Right lung (tissue), 5 donors: ENCODE data around the gene TTC12. TPM values are rescaled to one million over a fixed set of nuclear protein-coding genes. Genes with fewer than 3 reads are reported as not detected.
A peak's percentile ranks its signal among the peaks of the same experiment; 100 is the strongest.

Experiments
- DNase-seq, 2 donors: peaks; one replicate each; pipeline ENCODE4 v3.0.0-alpha.2; 2013
- polyA plus RNA-seq, 5 donors: library from polyadenylated mRNA; unstranded; fragments of 120-200 nt; gene quantifications; one replicate each; pipeline versions ENCODE4 v1.2.1 to v1.2.3, GENCODE V29; 2013; ENCODE audit warnings: inconsistent platforms in 1 of 5, low replicate concordance in 1 of 5; ENCODE audit not compliant: insufficient read length in 5 of 5, insufficient read depth in 1 of 5

TTC12 gene
- polyA plus RNA-seq, 5 donors: 20.3 to 44.4 (median 40.8) TPM

- peak; percentile 55 to 56 for DNase-seq
Measured at GRCh38 chr11:113401718-113402117, 87.3 kb downstream of the TTC12 start.

- no peak for DNase-seq
Measured at GRCh38 chr11:113404859-113405430, 90.6 kb downstream of the TTC12 start.

DNA sequence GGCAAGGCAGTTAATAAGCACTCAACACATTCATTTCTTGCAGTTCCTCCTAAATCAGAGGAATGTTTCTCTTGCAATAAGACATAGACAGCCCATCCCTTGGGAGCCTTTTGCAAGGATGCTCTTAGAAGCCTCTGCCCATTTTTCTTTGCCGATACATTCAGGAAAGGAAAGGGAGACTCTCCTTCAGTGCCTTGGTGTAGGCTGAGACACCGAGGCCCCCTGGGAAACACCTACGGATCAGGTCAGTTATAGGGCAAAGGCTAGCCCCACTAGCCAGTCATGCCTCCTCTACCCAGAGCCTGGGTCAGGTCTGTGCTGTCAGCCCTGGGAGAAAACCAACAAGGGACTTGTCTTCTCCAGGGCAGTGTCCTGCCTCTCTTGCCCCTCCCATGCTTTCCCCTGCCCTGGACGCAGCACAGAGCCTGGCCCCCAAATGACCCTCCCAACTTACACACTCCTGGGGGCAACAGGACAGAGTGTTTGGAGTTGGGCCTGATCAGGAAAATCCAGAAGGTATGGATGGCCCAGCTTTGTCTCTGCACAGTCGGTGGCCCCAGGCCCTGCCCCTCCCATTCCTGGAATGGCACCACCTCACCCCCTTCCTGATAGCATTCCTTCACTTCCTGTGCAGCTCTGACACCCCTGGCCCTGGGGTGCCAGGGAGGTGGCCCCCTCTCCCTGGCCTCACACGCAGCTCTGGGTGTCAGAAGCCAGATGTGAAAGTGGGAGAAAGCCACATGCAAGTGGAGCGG is 91.5 kb downstream of the TTC12 start:
- DNase-seq: no peak

- DNase-seq: no peak
Measured at GRCh38 chr11:113407163-113407562, 92.8 kb downstream of the TTC12 start.

- DNase-seq: no peak
Measured at GRCh38 chr11:113408206-113408605, 93.8 kb downstream of the TTC12 start.

DNA sequence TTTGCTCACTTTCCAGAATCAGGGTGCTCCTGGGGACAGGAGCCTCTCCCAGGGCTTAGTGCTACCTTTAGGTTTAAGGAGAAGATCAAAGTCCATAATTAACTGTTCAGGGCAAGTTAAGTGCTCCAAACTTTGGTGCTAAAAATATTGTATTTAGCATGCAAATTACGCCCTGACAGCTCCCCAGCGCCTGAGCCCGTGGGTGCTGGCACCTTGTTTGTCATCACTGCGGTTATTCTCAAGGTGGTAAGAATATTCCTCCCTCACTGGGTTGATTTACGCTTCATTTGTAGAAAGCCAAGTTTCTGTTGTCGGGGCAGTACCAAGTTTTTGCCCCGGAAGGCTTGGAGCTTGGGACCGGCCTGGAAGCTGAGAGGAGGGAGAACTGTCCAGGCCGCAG is 94.5 kb downstream of the TTC12 start:
- DNase-seq: no peak

- no peak for DNase-seq
Measured at GRCh38 chr11:113409526-113409925, 95.1 kb downstream of the TTC12 start.

DNA sequence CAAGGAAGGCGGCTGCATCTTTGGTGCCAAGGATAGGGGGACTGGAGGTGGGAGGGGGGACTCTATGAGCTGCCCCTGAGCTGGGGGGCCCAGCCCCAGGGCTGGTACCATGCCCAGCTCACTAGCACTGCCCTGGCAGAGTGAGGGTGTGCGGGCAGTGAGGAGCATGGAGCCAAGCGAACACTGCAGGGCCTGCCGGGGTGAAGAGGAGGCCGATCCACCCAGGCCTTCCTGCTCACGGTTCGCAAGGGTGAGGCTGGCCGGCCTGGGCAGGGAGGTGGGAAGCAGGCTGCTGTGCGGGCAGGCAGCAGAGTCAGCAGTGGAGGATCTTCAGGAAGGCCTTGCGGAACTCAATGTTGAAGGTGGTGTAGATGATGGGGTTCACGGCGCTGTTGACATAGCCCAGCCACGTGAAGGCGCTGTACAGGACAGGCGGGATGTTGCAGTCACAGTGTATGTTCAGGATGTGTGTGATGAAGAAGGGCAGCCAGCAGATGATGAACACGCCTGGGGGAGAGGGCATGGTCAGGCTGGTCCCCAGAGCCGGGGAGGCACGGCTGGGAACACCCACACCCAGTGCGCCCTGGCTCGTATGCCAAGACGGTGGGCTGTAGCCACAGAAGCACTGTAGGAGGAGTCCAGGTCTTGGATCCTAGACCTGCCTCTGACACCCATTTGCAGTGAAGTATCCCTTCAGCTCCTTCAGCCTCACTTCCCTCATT is 96.2 kb downstream of the TTC12 start:
- no peak for DNase-seq

DNA sequence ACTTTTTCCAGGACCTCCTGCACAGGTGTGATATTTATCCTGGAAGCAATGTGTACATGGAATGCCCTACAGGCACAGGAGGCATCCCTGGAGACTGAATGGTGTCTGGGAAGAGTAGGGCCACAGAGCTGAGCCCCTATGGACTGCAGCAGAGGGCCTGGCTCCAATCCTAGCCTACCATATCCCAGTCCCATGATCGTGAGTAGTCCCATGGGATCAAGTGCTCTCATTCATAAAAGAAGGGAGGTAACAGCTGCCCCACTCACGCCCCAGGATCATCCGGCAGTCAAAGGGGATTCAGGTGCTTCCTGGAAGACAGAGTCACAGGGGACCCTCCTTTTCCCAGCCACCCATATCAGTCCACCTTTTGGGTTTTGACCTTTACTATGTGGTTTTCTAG is 97.2 kb downstream of the TTC12 start:
- no peak for DNase-seq

- DNase-seq: no peak
Measured at GRCh38 chr11:113412675-113413074, 98.3 kb downstream of the TTC12 start.

GRCh38 chr11:113415343-113415742 is 101.0 kb downstream of the TTC12 start:
- DNase-seq: no peak

Other genes with a start within 250 kb of the TTC12 start
- gene ANKK1, start 73.2 kb downstream of the TTC12 start, polyA plus RNA-seq: 1 to 10 TPM in 1 of 5 donors, under 1 TPM in 4; 0.22 to 1.2 (median 0.45) TPM
- gene DRD2, start 160.8 kb downstream of the TTC12 start, polyA plus RNA-seq: under 1 TPM; 0.15 to 0.35 (median 0.31) TPM